Measurements from ENCODE around the gene DOCK7. TPM values are rescaled to one million over a fixed set of nuclear protein-coding genes. Genes with fewer than 3 reads are reported as not detected.
A peak's percentile ranks its signal among the peaks of the same experiment; 100 is the strongest.
"Not testable (repeated sequence)": the region's sequence is repeated elsewhere in the genome, so short reads cannot be mapped to it uniquely, and the experiment has no call there.

Gene DOCK7
- total RNA-seq, 1 experiment from 2014 or later, result 60.8 TPM

DNA sequence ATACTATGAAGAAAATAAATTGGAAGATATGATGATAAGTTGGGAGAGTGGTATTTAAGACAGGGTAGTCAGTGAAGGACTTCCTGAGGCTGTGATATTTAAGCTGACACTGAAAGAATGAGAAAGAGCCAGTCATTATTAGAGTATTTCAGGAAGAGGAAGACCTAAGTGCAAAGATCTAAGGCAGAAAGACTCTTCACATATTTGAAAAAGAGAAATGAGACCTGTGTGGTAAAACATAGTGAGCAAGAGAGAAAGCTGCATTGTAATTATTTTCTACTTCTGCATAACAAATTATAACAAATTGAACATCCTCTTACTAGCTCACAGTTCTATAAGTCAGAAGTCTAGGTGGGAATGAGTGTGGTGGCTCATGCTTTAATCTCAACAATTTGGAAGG lies 34.6 kb upstream of the DOCK7 start:
- intact Hi-C loops (cut with micrococcal nuclease; ENCODE audit: unreplicated experiment), result no loop called here
- ChIA-PET CTCF (no interaction called here), POLR2A (ENCODE audit: low non-redundant PET) (no interaction called here)
- Histone ChIP-seq H3K9me3 (ENCODE audit: low read depth, low read length, poor library complexity, severe bottlenecking) (no peaks in the 10 kb centered on the region), H3K4me3 (ENCODE audit: low read depth, low read length, poor library complexity, severe bottlenecking) (no peak overlapping the region), H3K36me3 (ENCODE audit: insufficient read depth, low read length, poor library complexity, severe bottlenecking) (no peaks in the 10 kb centered on the region), H3K27ac (ENCODE audit: low read depth, low read length, poor library complexity, severe bottlenecking) (no peak overlapping the region), H3K4me1 (ENCODE audit: insufficient read depth, low read length, poor library complexity, severe bottlenecking) (peaks cover 52% of the 10 kb centered on the region), H3K27me3 (replicated peaks; ENCODE audit: insufficient read depth, low read depth, low read length, poor library complexity) (no peaks in the 10 kb centered on the region)
- TF ChIP-seq, protein P1, sequence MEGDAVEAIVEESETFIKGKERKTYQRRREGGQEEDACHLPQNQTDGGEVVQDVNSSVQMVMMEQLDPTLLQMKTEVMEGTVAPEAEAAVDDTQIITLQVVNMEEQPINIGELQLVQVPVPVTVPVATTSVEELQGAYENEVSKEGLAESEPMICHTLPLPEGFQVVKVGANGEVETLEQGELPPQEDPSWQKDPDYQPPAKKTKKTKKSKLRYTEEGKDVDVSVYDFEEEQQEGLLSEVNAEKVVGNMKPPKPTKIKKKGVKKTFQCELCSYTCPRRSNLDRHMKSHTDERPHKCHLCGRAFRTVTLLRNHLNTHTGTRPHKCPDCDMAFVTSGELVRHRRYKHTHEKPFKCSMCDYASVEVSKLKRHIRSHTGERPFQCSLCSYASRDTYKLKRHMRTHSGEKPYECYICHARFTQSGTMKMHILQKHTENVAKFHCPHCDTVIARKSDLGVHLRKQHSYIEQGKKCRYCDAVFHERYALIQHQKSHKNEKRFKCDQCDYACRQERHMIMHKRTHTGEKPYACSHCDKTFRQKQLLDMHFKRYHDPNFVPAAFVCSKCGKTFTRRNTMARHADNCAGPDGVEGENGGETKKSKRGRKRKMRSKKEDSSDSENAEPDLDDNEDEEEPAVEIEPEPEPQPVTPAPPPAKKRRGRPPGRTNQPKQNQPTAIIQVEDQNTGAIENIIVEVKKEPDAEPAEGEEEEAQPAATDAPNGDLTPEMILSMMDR (conservative IDR thresholded peaks at IDR 0.05; ENCODE audit: low read depth, low read length), result no peak
- no peak for TF ChIP-seq EZH2 (IDR thresholded peaks at IDR 0.05; ENCODE audit: borderline replicate concordance, low read depth, low read length, poor library complexity, severe bottlenecking)
- DNase-seq (ENCODE audit: low spot score), result no peak
- no TSS peak for BruUV-seq (replicated peaks)

- TF ChIP-seq, protein P1 (conservative IDR thresholded peaks at IDR 0.05; ENCODE audit: low read depth, low read length), result no peak
- TF ChIP-seq EZH2 (IDR thresholded peaks at IDR 0.05; ENCODE audit: borderline replicate concordance, low read depth, low read length, poor library complexity, severe bottlenecking), result no peak
- peak overlapping the region; percentile 37 for H3K27ac ChIP-seq (ENCODE audit: low read depth, low read length, poor library complexity, severe bottlenecking)
- intact Hi-C loops (cut with micrococcal nuclease; ENCODE audit: unreplicated experiment), result no loop called here
- no TSS peak for BruUV-seq (replicated peaks)
- ChIA-PET CTCF (no interaction called here), POLR2A (ENCODE audit: low non-redundant PET) (interaction anchor here (0.6 kb wide), 1 partner anchor 11 kb away, joined by 7 read pairs; no protein-coding TSS in a partner anchor)
- no peak overlapping the region for H3K4me3 ChIP-seq (ENCODE audit: low read depth, low read length, poor library complexity, severe bottlenecking)
- H3K9me3 ChIP-seq (ENCODE audit: low read depth, low read length, poor library complexity, severe bottlenecking), result no peaks in the 10 kb centered on the region
- peaks cover 50% of the 10 kb centered on the region for H3K4me1 ChIP-seq (ENCODE audit: insufficient read depth, low read length, poor library complexity, severe bottlenecking)
- H3K27me3 ChIP-seq (replicated peaks; ENCODE audit: insufficient read depth, low read depth, low read length, poor library complexity), result no peaks in the 10 kb centered on the region
- DNase-seq (ENCODE audit: low spot score), result peak; percentile 77
- no peaks in the 10 kb centered on the region for H3K36me3 ChIP-seq (ENCODE audit: insufficient read depth, low read length, poor library complexity, severe bottlenecking)
Observed at GRCh38 chr1:62720946-62721554, 32.9 kb upstream of the DOCK7 start.

- intact Hi-C loops (cut with micrococcal nuclease; ENCODE audit: unreplicated experiment); BruUV-seq (replicated peaks); H3K36me3 ChIP-seq (ENCODE audit: insufficient read depth, low read length, poor library complexity, severe bottlenecking); CTCF ChIA-PET; H3K27ac ChIP-seq (ENCODE audit: low read depth, low read length, poor library complexity, severe bottlenecking); H3K9me3 ChIP-seq (ENCODE audit: low read depth, low read length, poor library complexity, severe bottlenecking); H3K27me3 ChIP-seq (replicated peaks; ENCODE audit: insufficient read depth, low read depth, low read length, poor library complexity); POLR2A ChIA-PET (ENCODE audit: low non-redundant PET); H3K4me3 ChIP-seq (ENCODE audit: low read depth, low read length, poor library complexity, severe bottlenecking); DNase-seq (ENCODE audit: low spot score): not testable (repeated sequence)
- peaks cover 24% of the 10 kb centered on the region for H3K4me1 ChIP-seq (ENCODE audit: insufficient read depth, low read length, poor library complexity, severe bottlenecking)
Observed at GRCh38 chr1:62718400-62718799, 30.2 kb upstream of the DOCK7 start.

DNA sequence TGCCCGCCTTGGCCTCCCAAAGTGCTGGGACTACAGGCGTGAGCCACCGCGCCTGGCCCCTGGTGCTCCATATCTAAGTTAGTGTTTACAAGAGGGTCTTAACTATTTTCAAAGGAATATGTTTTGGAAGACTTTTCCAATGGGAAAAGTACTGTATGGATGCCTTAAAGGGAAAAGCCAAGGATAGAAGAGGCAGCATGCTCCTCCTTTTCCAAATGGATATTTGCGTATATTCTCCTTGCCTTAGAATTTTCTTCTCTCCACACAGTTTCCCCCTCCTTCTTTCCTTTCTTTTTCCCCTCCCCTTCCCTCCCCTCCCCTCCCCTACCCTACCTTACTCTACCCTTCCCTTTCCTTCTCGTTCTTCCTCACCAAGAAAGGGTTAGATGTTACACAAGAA lies 29.3 kb upstream of the DOCK7 start:
- no peak overlapping the region for H3K27ac ChIP-seq (ENCODE audit: low read depth, low read length, poor library complexity, severe bottlenecking)
- intact Hi-C loops (cut with micrococcal nuclease; ENCODE audit: unreplicated experiment), result no loop called here
- H3K4me1 ChIP-seq (ENCODE audit: insufficient read depth, low read length, poor library complexity, severe bottlenecking), result peaks cover 16% of the 10 kb centered on the region
- POLR2A ChIA-PET (ENCODE audit: low non-redundant PET), result no interaction called here
- H3K36me3 ChIP-seq (ENCODE audit: insufficient read depth, low read length, poor library complexity, severe bottlenecking), result no peaks in the 10 kb centered on the region
- CTCF ChIA-PET, result no interaction called here
- no TSS peak for BruUV-seq (replicated peaks)
- H3K9me3 ChIP-seq (ENCODE audit: low read depth, low read length, poor library complexity, severe bottlenecking), result no peaks in the 10 kb centered on the region
- H3K27me3 ChIP-seq (replicated peaks; ENCODE audit: insufficient read depth, low read depth, low read length, poor library complexity), result no peaks in the 10 kb centered on the region
- no peak overlapping the region for H3K4me3 ChIP-seq (ENCODE audit: low read depth, low read length, poor library complexity, severe bottlenecking)
- TF ChIP-seq, protein P1 (conservative IDR thresholded peaks at IDR 0.05; ENCODE audit: low read depth, low read length), result no peak
- TF ChIP-seq EZH2 (IDR thresholded peaks at IDR 0.05; ENCODE audit: borderline replicate concordance, low read depth, low read length, poor library complexity, severe bottlenecking), result no peak
- DNase-seq (ENCODE audit: low spot score), result no peak
